Testis (tissue), 3 donors: ENCODE measurements around the gene FAM13C. TPM values are rescaled to one million over a fixed set of nuclear protein-coding genes. Genes with fewer than 3 reads are reported as not detected.

Source experiments
- DNase-seq: peaks from one replicate; pipeline ENCODE4 v3.0.0-alpha.2; 2019
- H3K27ac ChIP-seq, 2 donors: fragments of 200-600 bp; sonication (generic); one replicate each; pipeline ENCODE4 v1.5.1; 2019
- H3K27me3 ChIP-seq: fragments of 200-600 bp; sonication (generic); one replicate; pipeline ENCODE4 v1.5.1; 2019
- H3K36me3 ChIP-seq: fragments of 200-600 bp; sonication (generic); one replicate; pipeline ENCODE4 v1.5.1; 2017; ENCODE audit warnings: low read depth; ENCODE audit errors: missing control alignments
- H3K4me1 ChIP-seq: fragments of 200-600 bp; sonication (generic); one replicate; pipeline ENCODE4 v1.5.1; 2019
- H3K4me3 ChIP-seq, 2 donors: fragments of 200-600 bp; sonication (generic); one replicate each; pipeline ENCODE4 v1.5.1; 2017 to 2019
- H3K9me3 ChIP-seq: fragments of 200-600 bp; sonication (generic); one replicate; pipeline ENCODE4 v1.5.1; 2017
- POLR2A ChIP-seq: fragments of 450-650 bp; IDR thresholded peaks from one replicate; pipeline ENCODE4 v1.6.1; 2017; ENCODE audit warnings: antibody characterized with exemption, mild to moderate bottlenecking, moderate library complexity
- WGBS, 2 donors: methylation state at CpG; one replicate each; pipeline ENCODE4 v1.1.5; 2018; 5-methylcytosine and 5-hydroxymethylcytosine counted together
- intact Hi-C: fragments of 100-400 bp; cut with DNase I; formaldehyde crosslinking; loops from one replicate; pipeline ENCODE4 v1.15.1; 2023; ENCODE audit warnings: low total_unique reads
- polyA plus RNA-seq: library from polyadenylated mRNA; stranded (reverse); fragments of 350-450 nt; fragmentation: Illumina TruSeq; extraction: RNeasy Lipid Tissue Mini Kit (QIAGEN cat#74804); gene quantifications from one replicate; pipeline ENCODE4 v1.2.3, GENCODE V29; 2014; ENCODE audit warnings: low read depth, low replicate concordance; ENCODE audit not compliant: insufficient read depth
- total RNA-seq, 2 donors: library from RNA; depleted of rRNA; stranded (reverse); fragments of >200 nt; gene quantifications; one replicate each; pipeline ENCODE4 v1.2.3, GENCODE V29; 2016
- TF ChIP-seq, protein P1 (sequence below), 3 experiments: fragments of 450-650 bp in 2 of 3; fragments of 200-600 bp in 1 of 3; sonication (generic) in 1 of 3; IDR thresholded peaks; one replicate each; pipeline ENCODE4 v1.5.1; 2016 to 2019; ENCODE audit warnings: antibody characterized with exemption in 3 of 3, mild to moderate bottlenecking in 2 of 3, moderate library complexity in 1 of 3

Gene FAM13C
- total and polyA plus RNA-seq, 3 donors from 2014 or later, result 12.9 to 50.9 (median 38.5) TPM

DNA sequence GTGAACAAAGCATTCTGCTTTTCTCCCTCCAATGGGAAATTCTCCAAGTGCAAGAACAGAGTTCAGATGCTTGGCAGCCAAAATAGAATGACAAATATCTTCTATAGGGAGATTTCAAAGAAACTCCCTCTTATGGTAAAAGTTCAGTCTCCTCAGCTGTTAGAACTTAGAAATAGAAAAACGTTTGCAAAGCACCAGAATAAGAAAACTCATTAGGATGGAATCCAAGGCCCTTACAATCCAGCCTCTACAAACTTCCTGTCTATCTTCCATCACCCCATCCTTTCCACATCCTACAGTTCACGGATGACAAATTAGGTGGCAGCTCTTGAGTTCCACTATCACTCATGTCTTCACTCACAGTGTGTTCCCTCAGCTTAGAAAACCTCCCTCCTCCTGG, 25.7 kb downstream of the FAM13C start:
- H3K9me3 ChIP-seq, result no peaks in the 10 kb centered on the region
- TF ChIP-seq, protein P1, sequence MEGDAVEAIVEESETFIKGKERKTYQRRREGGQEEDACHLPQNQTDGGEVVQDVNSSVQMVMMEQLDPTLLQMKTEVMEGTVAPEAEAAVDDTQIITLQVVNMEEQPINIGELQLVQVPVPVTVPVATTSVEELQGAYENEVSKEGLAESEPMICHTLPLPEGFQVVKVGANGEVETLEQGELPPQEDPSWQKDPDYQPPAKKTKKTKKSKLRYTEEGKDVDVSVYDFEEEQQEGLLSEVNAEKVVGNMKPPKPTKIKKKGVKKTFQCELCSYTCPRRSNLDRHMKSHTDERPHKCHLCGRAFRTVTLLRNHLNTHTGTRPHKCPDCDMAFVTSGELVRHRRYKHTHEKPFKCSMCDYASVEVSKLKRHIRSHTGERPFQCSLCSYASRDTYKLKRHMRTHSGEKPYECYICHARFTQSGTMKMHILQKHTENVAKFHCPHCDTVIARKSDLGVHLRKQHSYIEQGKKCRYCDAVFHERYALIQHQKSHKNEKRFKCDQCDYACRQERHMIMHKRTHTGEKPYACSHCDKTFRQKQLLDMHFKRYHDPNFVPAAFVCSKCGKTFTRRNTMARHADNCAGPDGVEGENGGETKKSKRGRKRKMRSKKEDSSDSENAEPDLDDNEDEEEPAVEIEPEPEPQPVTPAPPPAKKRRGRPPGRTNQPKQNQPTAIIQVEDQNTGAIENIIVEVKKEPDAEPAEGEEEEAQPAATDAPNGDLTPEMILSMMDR (IDR thresholded peaks at IDR 0.05), result no peak
- no peak for TF ChIP-seq POLR2A
- H3K27ac ChIP-seq, result peak overlapping the region; percentile 41 to 87
- no peak for DNase-seq
- 20 to 26% methylated on average over 2 of the region's 2 CpGs for WGBS, 2 donors
- H3K36me3 ChIP-seq, result no peaks in the 10 kb centered on the region
- H3K4me3 ChIP-seq, result no peak overlapping the region
- H3K4me1 ChIP-seq, result peaks cover 21% of the 10 kb centered on the region
- H3K27me3 ChIP-seq, result no peaks in the 10 kb centered on the region
- intact Hi-C loops, result no loop called here

DNA sequence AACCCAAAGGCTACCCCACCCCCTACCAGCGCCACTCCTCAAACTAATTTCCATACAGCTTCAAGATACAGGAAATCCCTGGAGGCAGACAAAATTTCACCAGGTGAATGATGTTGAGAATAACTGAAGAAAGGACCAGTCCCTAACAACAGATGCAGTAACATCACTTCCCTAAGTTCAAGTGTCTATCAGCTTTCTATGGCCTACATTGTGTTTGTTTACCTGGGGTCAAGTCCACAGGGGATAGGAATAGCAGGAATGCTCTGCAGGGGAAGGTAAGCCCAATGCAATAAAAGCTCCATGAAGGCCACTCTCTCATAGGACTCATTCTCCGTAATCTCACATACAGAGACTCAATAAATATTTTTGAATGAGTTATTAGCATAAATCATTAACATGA, 26.9 kb downstream of the FAM13C start:
- 92 to 96% methylated on average over 2 of the region's 2 CpGs for WGBS, 2 donors
- intact Hi-C loops, result no loop called here

DNA sequence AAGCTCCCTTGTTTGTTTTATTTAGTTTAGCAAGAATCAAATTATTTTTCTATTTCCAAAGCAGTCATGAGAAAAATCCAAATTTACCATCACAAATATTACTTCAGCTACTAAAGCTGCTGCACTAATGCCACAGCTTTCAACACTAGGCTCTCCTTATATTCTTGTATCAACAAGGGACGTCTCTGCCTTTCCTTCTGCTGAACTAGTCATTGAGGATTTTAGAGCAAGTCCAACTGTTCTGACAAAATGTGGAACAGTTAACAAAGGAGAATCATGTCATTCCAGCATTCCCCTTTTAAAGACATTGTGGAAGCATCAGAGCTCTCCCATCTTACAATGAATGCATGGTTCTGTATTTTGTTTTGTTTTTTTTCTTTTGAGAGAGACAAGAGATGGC, 28.6 kb downstream of the FAM13C start:
- Histone ChIP-seq H3K4me3 (no peak overlapping the region), H3K27ac (peak overlapping the region in 1 of 2 donors; percentile 9), H3K27me3 (no peaks in the 10 kb centered on the region), H3K9me3 (no peaks in the 10 kb centered on the region), H3K36me3 (no peaks in the 10 kb centered on the region), H3K4me1 (peaks cover 18% of the 10 kb centered on the region)
- TF ChIP-seq POLR2A, result no peak
- TF ChIP-seq, protein P1 (IDR thresholded peaks at IDR 0.05), result no peak
- intact Hi-C loops, result no loop called here
- no peak for DNase-seq
- WGBS, 2 donors, result 18 to 32% methylated on average over 1 of the region's 1 CpG

More for the DNA sequence above, 26.9 kb downstream of the FAM13C start:
- H3K9me3 ChIP-seq, result no peaks in the 10 kb centered on the region
- DNase-seq, result no peak
- TF ChIP-seq POLR2A, result no peak
- TF ChIP-seq, protein P1 (IDR thresholded peaks at IDR 0.05), result no peak
- no peak overlapping the region for H3K4me3 ChIP-seq
- peaks cover 20% of the 10 kb centered on the region for H3K4me1 ChIP-seq
- no peaks in the 10 kb centered on the region for H3K36me3 ChIP-seq
- H3K27ac ChIP-seq, result peak overlapping the region in 1 of 2 donors; percentile 87
- H3K27me3 ChIP-seq, result no peaks in the 10 kb centered on the region

DNA sequence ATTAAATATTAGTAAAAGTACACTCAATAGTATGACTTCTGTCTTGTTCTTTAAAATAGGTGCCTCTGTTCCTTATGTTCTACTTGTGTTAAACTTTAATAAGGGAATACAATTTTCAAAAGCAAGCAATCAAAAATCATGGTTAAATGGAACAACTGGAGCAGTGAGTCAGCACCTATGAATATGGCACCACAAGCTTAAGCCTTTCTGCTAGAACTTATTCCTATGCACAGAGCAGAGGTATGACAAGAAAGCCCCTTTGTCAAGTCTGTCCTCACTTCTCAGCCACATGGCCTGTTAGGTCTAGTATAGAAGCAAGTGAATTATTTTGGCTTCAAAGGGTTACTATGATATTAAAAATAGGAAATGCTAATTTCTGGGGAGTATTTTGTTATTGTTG, 29.8 kb downstream of the FAM13C start:
- Histone ChIP-seq H3K27me3 (no peaks in the 10 kb centered on the region), H3K4me1 (peaks cover 16% of the 10 kb centered on the region)

DNA sequence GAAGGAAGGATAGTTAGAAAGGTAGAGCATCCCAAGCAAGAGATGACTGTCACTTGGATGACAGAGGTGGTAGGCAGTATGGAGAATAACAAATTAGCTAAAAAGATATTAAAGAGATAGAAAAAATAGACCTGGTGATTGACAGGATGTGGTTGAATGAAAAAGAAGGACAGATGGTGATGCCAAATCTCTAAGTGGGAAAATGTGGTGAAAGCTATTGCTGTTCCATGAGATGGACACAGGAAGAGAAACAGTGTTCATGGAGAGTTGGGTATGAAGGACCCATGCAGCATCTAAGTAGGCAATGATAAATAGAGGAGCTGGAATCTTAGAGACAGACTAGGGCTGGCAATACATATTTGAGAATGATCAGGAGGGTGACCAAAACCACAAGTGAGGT, 30.7 kb downstream of the FAM13C start:
- no peak for TF ChIP-seq POLR2A
- TF ChIP-seq, protein P1 (IDR thresholded peaks at IDR 0.05), result no peak
- no peak overlapping the region for H3K27ac ChIP-seq
- intact Hi-C loops, result no loop called here
- no peak for DNase-seq
- no peak overlapping the region for H3K4me3 ChIP-seq
- no peaks in the 10 kb centered on the region for H3K27me3 ChIP-seq
- no peaks in the 10 kb centered on the region for H3K9me3 ChIP-seq
- H3K36me3 ChIP-seq, result no peaks in the 10 kb centered on the region
- peaks cover 8% of the 10 kb centered on the region for H3K4me1 ChIP-seq

More for the DNA sequence above, 29.8 kb downstream of the FAM13C start:
- TF ChIP-seq, protein P1 (IDR thresholded peaks at IDR 0.05), result no peak
- no peak for TF ChIP-seq POLR2A
- Histone ChIP-seq H3K9me3 (no peaks in the 10 kb centered on the region), H3K27ac (no peak overlapping the region), H3K36me3 (no peaks in the 10 kb centered on the region), H3K4me3 (no peak overlapping the region)
- no peak for DNase-seq
- intact Hi-C loops, result no loop called here
